Activated T-cell treated with anti-CD3 and anti-CD28 coated beads for 24 hours (primary cell): ENCODE results near the gene KERA.

Experiments
- DNase-seq: peaks from one replicate; pipeline ENCODE4 v3.0.0-alpha.2; 2020; ENCODE audit warnings: low read depth

Gene KERA

DNA sequence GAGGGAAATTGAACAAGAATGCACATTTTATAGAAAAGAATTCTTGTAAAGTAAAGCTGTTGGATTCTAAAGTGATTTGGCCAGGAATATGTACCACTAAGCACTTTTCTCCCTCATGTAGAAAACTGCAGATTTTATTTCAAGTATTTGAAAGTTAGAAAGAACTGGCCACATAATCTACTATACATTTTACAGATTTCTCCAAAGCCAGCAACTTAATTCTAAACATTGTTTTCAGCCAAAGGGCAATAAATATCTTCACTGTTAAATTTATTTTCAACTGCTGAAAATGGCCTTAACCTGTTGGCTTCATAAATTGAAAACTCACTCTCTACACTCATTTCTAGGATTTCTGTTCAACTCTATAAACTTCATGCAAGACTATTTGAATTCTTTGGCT is 15.6 kb upstream of the KERA start:
- no peak for DNase-seq

DNA sequence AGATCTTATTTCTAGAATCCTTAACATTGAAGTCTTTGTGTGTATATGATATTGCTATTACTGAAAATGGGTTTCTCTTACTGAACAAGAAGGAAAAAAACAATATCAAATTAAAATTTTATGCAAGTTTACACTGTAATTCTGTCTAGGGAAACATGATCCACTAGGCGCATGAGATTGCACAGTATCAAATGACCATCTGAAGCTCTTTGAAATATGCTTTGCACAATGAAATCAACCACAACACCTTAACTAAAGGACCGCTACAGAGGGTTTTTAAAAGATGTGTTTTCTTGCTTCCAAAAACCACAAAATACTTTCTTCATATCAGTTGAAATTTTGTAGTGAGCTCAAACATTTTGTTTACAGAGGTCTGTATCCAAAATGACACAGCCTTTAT is 15.1 kb upstream of the KERA start:
- no peak for DNase-seq

- no peak for DNase-seq
Measured at GRCh38 chr12:91070936-91071335, 13.1 kb upstream of the KERA start.

GRCh38 chr12:91065396-91065795 is 7.6 kb upstream of the KERA start:
- no peak for DNase-seq

DNA sequence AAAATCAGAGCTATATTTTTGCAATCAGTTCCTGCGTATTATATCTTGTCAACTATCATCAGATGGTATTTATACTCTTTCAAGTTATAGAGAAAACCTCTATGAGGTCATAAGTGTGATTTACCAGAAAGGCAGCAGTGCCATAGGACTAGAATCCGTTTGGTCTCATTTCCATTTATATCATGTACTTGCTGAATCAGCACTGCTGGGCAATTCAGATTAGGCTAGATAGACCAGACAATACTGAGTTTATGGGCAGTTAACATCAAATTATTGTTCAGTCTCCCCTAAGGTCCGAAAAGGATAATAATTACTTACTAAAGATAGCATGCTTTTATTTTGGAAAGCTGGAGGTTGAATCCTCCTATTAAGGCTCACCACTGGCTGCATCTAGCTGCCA is 6.8 kb upstream of the KERA start:
- no peak for DNase-seq

- no peak for DNase-seq
Measured at GRCh38 chr12:91061091-91061490, 3.3 kb upstream of the KERA start.

DNA sequence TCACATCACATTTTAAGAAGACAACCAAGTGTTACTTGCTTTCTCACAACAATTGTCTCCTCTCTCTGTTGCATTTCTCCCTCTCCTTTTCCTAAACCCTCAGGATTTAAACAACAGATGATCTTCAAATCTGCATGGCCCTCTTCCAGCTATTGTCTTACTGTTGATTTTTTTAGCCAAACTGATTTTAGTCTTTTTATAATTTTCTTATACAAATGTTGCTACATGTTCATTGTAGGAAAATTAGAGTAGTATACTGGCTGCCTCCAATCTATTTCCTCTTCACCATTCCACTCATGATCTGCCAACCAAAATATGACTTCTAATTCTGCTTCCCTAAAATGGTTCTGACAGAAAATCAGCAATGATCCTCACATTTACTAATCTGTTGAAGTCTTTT is 1.4 kb upstream of the KERA start:
- DNase-seq = no peak

DNA sequence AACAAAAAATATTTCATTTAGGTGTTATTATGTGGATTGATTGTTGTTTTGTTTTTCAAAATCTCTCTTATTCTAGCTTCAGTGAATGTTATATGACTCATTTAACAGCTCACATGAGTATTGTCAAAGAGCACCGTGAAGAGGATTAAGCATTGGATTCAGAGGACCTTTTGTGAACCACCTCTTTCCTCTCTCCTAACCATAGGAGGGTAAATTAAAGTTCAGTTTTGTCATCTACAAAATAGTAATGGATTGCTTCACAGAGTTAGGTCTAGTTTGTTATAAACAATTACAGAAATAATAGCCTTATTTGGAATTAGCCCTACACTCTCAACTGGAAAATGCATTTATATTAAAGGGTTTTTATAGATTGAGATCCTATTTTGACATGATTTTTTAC is 962 bp upstream of the KERA start:
- DNase-seq = no peak

DNA sequence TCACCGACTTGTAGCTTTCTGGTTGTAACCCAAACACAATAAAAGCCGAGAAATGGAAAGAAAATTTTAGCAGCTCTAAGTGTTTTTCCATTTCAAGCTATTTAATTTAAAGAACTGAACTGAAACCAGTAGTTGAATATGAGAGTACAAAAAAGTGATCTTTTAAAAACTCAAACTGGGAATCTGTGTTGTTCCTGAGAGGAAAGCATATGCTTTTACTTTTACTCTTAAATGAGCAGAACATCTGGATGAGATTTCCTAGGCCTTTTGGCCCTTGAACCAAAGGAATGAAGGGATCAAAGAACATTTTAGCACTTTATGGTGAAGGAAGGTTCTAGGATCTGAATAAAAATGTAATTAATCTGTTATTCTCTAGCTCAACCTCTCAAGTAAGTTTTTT is 1.3 kb downstream of the KERA start:
- no peak for DNase-seq

GRCh38 chr12:91055976-91056375 is 1.8 kb downstream of the KERA start:
- DNase-seq = no peak

- DNase-seq = no peak
Measured at GRCh38 chr12:91053951-91054715, 3.7 kb downstream of the KERA start.

DNA sequence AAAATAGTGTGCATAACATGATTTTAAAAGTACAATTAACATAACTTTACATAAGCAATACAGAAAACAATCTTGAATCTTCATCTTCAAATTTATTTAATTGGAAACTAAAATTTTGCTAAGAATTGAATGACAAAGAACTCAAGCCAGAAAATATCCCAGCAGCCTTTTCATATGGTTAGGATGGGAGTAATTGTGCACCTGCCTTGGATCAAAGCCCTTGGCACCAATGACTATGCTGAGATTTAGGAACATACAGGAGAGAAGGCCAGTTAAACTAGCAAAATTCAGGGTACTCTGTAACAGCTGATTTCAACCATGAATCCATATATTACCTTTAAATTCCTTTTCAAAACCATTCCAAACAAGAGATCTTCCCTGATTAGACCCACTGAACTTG is 5.8 kb downstream of the KERA start:
- no peak for DNase-seq

- DNase-seq = no peak
Measured at GRCh38 chr12:91044586-91044985, 13.2 kb downstream of the KERA start.

DNA sequence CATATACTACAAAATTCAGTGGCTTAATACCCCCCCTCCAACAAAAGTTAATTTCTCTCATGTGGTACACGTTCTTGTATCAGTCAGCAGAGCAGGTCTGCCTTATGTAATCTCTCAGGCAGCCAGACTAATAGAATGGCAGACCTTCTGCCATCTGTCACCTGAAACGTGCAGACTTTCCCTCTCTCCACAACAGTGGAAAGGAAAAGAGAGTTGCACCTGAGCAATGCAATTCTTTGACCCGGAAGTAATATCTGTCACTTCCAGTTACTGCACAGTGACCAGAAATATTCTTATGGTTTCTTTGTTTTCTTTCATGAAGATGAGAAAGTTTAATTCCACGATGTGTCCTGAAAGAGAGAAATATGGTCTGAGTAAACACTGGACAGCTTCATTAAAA is 14.4 kb downstream of the KERA start:
- DNase-seq = no peak

DNA sequence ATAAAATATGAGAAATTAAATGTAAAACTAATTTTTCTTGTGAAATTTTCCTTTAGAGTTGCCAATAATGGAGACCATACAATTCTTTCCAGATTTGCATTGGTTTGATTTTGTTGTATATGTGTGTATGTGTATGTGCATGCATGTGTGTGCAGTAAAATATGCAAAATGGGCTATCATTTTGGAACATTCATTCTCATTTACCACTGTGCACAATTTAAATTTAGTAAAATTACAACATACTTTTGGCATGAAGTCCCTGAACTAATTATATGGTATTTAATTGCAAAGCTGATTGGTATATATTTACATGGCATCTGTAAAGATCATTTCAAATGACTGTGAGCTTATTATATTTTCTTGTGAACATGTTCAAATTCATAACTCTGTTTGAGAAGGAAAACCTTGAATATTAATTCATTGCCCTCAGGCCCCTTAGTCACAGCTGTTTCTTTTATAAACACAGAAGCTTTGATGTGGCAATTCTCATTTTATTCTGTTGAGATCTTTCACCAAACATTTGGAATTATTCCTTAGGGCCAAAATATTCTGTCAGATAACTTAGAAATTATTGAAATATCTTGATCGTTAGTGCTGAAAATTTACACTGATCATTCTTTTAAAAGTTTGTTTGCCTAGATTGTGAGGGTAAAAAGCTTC is 17.6 kb downstream of the KERA start:
- DNase-seq = no peak

DNA sequence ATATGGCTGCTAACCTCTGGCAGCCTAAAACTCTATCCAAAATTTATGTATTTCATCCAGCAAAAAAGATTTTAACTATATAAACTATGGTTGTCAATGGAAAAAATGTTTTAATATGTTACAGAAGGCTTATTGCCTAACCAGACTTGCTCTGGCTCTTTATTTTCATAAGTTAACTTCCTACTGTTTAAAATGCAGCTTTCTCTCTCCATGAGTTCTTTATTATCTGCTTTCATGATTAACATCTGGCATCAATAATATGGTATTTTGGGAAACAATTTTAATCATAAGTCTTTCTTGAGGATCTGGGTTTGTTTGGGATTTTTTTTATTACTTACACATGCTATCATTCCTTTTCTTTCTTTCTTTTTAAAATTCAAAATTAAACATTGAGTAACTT is 20.5 kb downstream of the KERA start:
- no peak for DNase-seq

DNA sequence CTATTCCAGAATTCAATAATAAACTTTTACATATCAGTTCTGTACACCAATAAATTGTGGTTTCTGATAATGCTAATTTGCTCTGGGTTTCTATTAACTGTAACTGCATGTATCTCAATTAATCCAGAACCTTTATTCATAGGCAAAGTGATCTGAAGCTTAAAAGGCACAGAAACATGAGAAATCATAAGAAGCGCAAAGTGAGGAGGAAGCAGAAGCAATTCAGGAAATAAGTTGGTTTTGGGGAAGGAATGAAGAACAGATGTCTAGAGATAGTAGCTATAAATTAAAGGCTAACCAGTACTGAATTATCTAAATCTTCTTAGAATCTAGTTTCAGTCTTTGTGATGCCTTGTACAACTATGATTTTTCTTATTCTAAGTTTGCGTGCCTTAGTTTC is 24.6 kb downstream of the KERA start:
- no peak for DNase-seq

DNA sequence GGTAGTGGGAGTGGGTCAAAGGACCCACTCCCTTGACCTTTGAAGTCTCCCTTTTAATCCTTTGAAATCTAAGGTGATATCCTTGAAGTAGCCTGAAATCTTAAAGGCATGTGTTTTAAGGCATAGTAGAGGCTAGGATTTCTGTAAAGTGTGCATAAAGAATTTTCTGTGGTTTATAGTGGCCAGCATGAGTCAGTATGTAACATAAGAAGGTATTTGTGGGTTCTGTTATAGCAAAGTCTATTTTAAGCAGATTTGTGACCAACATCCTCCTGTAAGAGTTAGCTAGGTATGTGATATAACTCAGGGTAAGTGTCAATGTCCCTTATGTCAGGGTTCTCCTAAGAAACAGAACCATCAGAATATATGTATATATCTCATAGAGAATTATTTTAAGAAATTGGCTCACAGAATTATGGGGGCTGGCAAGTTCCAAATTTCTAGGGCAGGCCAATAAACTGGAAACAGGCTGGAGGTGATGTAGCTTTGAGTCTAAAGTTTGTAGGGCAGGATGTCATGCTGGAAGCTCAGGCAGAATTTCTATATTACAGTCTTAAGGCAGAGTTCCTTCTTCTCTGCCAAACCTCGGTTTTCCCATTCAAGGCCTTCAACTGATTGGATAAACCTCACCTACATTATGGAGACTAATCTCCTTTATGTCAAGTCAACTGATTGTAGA is 34.4 kb downstream of the KERA start:
- DNase-seq = no peak

DNA sequence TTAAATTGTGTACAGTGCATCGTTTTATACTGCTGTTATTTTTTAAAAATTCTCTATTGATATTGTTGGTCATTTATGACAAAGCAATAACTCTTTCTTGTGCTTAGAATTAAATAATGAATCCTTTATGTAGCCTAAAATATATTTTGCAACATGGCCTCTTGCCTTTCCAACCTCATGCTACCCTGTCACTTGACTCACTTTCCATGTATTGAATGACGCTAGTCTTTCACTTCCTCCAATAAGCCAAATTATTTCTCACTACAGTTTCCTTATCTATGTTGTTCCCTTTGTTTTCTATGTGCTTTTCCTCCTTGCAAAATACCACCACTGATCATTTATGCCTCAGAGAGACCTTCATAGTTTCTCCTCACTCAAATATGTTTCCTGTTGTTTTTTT is 36.7 kb downstream of the KERA start:
- DNase-seq = no peak

- DNase-seq = no peak
Measured at GRCh38 chr12:91019455-91019854, 38.4 kb downstream of the KERA start.

- DNase-seq = no peak
Measured at GRCh38 chr12:91017511-91018263, 40.1 kb downstream of the KERA start.

DNA sequence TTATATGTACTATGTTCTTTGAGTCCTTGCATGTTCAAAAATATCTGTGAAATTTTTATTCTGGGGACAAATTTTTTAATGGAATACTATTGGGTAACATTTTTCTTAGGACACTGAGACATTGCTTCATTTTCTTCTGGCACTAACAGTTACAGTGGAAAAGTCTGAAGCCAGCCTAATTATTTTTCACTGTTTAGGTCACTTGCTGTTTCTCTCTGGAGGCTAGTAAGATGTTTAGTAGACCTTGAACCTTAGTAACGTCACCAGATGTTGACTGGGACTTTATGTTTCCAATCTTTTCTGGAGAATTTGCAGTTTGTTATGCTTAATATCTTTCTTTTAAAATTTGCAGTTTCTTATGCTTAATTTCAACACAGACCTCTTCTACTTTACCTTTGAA is 40.8 kb downstream of the KERA start:
- DNase-seq = no peak
